HEK293 (cell line): ENCODE data around the gene SNTB2.

Experiments used
- CTCF ChIA-PET: fragments of 350-600 bp; formaldehyde crosslinking; extraction: SDS; loops from one replicate; lab custom pipeline; 2021; ENCODE audit warnings: antibody characterized with exemption; lab: Yijun Ruan, JAX
- POLR2A ChIA-PET: fragments of 300-600 bp; formaldehyde crosslinking; extraction: SDS; loops from one replicate; lab custom pipeline; 2020; ENCODE audit warnings: antibody characterized with exemption, inconsistent platforms; lab: Yijun Ruan, JAX
- H3K27ac ChIP-seq: fragments of 200-500 bp; sonication (Bioruptor generic); 2 replicates; pipeline ENCODE4 v1.5.1; 2014; ENCODE audit warnings: low read depth, low read length, control low read depth, inconsistent platforms; ENCODE audit errors: extremely low read depth
- H3K36me3 ChIP-seq, 2 experiments: fragments of 200-500 bp in 1 of 2; sonication (Bioruptor generic) in 1 of 2; 1 replicate in 1 of 2; 2 replicates in 1 of 2; pipeline ENCODE4 v1.5.1; 2014 to 2017; ENCODE audit warnings: inconsistent platforms in 2 of 2, low read length in 2 of 2; ENCODE audit not compliant: control insufficient read depth in 2 of 2, insufficient read depth in 1 of 2
- H3K4me1 ChIP-seq: fragments of 200-500 bp; sonication (Bioruptor generic); 2 replicates; pipeline ENCODE4 v1.5.1; 2014; ENCODE audit warnings: mild to moderate bottlenecking, low read length, inconsistent platforms; ENCODE audit not compliant: control insufficient read depth, insufficient read depth
- H3K4me3 ChIP-seq: 2 replicates; pipeline ENCODE4 v1.5.1; 2011; ENCODE audit warnings: low read depth, mild to moderate bottlenecking, control low read depth, low read length, moderate library complexity
- H3K9me3 ChIP-seq: fragments of 200-500 bp; sonication (Bioruptor generic); 2 replicates; pipeline ENCODE4 v1.5.1; 2014; ENCODE audit warnings: low read depth, low read length, inconsistent platforms; ENCODE audit not compliant: control insufficient read depth, insufficient read depth
- BCL6B ChIP-seq: fragments of 450-650 bp; formaldehyde crosslinking; IDR thresholded peaks from 2 replicates; pipeline ENCODE4 v1.5.1; 2017; ENCODE audit warnings: missing biosample characterization, missing genetic modification characterization
- EGR2 ChIP-seq: fragments of 450-650 bp; formaldehyde crosslinking; IDR thresholded peaks from 2 replicates; pipeline ENCODE4 v1.5.1; 2016; ENCODE audit warnings: low read depth, missing biosample characterization, missing genetic modification characterization
- GFI1B ChIP-seq: fragments of 450-650 bp; formaldehyde crosslinking; IDR thresholded peaks from 2 replicates; pipeline ENCODE4 v1.5.1; 2016; ENCODE audit warnings: missing biosample characterization, missing genetic modification characterization
- GLI4 ChIP-seq: fragments of 450-650 bp; formaldehyde crosslinking; IDR thresholded peaks from 2 replicates; pipeline ENCODE4 v1.5.1; 2016; ENCODE audit warnings: missing biosample characterization, missing genetic modification characterization
- HOXA7 ChIP-seq: sonication (generic); formaldehyde crosslinking; IDR thresholded peaks from 2 replicates; pipeline ENCODE4 v1.8.1; 2022; ENCODE audit warnings: missing genetic modification reagents, borderline replicate concordance
- KLF17 ChIP-seq: fragments of 450-650 bp; formaldehyde crosslinking; IDR thresholded peaks from 2 replicates; pipeline ENCODE4 v1.5.1; 2016; ENCODE audit warnings: missing biosample characterization, missing genetic modification characterization
- KLF8 ChIP-seq: fragments of 450-650 bp; formaldehyde crosslinking; IDR thresholded peaks from 2 replicates; pipeline ENCODE4 v1.5.1; 2016; ENCODE audit warnings: missing biosample characterization, missing genetic modification characterization
- SP3 ChIP-seq: fragments of 450-650 bp; formaldehyde crosslinking; IDR thresholded peaks from 2 replicates; pipeline ENCODE4 v1.5.1; 2016; ENCODE audit warnings: missing biosample characterization, missing genetic modification characterization
- ZBTB17 ChIP-seq: fragments of 450-650 bp; formaldehyde crosslinking; IDR thresholded peaks from 2 replicates; pipeline ENCODE4 v1.5.1; 2016; ENCODE audit warnings: missing biosample characterization, missing genetic modification characterization
- ZBTB44 ChIP-seq: fragments of 450-650 bp; IDR thresholded peaks from 2 replicates; pipeline ENCODE4 v1.5.1; 2018; ENCODE audit warnings: missing biosample characterization, mild to moderate bottlenecking, missing genetic modification characterization
- ZBTB6 ChIP-seq: fragments of 450-650 bp; formaldehyde crosslinking; IDR thresholded peaks from 2 replicates; pipeline ENCODE4 v1.5.1; 2017; ENCODE audit warnings: missing biosample characterization, missing genetic modification characterization
- ZNF174 ChIP-seq: fragments of 450-650 bp; formaldehyde crosslinking; IDR thresholded peaks from 2 replicates; pipeline ENCODE4 v1.5.0; 2017; ENCODE audit warnings: missing biosample characterization, mild to moderate bottlenecking, missing genetic modification characterization
- ZNF48 ChIP-seq: fragments of 450-650 bp; formaldehyde crosslinking; IDR thresholded peaks from 2 replicates; pipeline ENCODE4 v1.5.1; 2016; ENCODE audit warnings: missing biosample characterization, missing genetic modification characterization
- ZNF488 ChIP-seq: fragments of 450-650 bp; formaldehyde crosslinking; IDR thresholded peaks from 2 replicates; pipeline ENCODE4 v1.5.1; 2016; ENCODE audit warnings: missing biosample characterization, missing genetic modification characterization
- ZNF530 ChIP-seq: fragments of 450-650 bp; formaldehyde crosslinking; IDR thresholded peaks from 2 replicates; pipeline ENCODE4 v1.5.1; 2016; ENCODE audit warnings: low read depth, missing biosample characterization, missing genetic modification characterization
- ZNF571 ChIP-seq: fragments of 450-650 bp; formaldehyde crosslinking; IDR thresholded peaks from 2 replicates; pipeline ENCODE4 v1.5.0; 2017; ENCODE audit warnings: missing biosample characterization, missing genetic modification characterization
- ZNF600 ChIP-seq: fragments of 450-650 bp; formaldehyde crosslinking; IDR thresholded peaks from 2 replicates; pipeline ENCODE4 v1.5.1; 2016; ENCODE audit warnings: missing biosample characterization, missing genetic modification characterization
- ZNF626 ChIP-seq: fragments of 450-650 bp; sonication (Bioruptor Pico); formaldehyde crosslinking; IDR thresholded peaks from 2 replicates; pipeline ENCODE4 v1.5.1; 2018; ENCODE audit warnings: missing biosample characterization, missing genetic modification characterization, inconsistent platforms
- ZNF629 ChIP-seq: fragments of 450-650 bp; formaldehyde crosslinking; IDR thresholded peaks from 2 replicates; pipeline ENCODE4 v1.5.1; 2017; ENCODE audit warnings: missing biosample characterization, missing genetic modification characterization
- ZNF645 ChIP-seq: fragments of 450-650 bp; formaldehyde crosslinking; IDR thresholded peaks from 2 replicates; pipeline ENCODE4; 2016; ENCODE audit warnings: missing biosample characterization, missing genetic modification characterization
- ZNF660 ChIP-seq: fragments of 450-650 bp; IDR thresholded peaks from 2 replicates; pipeline ENCODE4 v1.5.1; 2018; ENCODE audit warnings: missing biosample characterization, mild to moderate bottlenecking, missing genetic modification characterization
- ZNF768 ChIP-seq: fragments of 450-650 bp; formaldehyde crosslinking; IDR thresholded peaks from 2 replicates; pipeline ENCODE4 v1.5.1; 2018; ENCODE audit warnings: missing biosample characterization, mild to moderate bottlenecking, missing genetic modification characterization
- ZNF792 ChIP-seq: fragments of 450-650 bp; formaldehyde crosslinking; IDR thresholded peaks from 2 replicates; pipeline ENCODE4 v1.5.1; 2016; ENCODE audit warnings: missing biosample characterization, missing genetic modification characterization
- ZSCAN16 ChIP-seq: fragments of 450-650 bp; formaldehyde crosslinking; IDR thresholded peaks from 2 replicates; pipeline ENCODE4 v1.5.1; 2016; ENCODE audit warnings: missing biosample characterization, missing genetic modification characterization
- ZSCAN4 ChIP-seq: fragments of 450-650 bp; formaldehyde crosslinking; IDR thresholded peaks from 2 replicates; pipeline ENCODE4 v1.5.1; 2017; ENCODE audit warnings: missing biosample characterization, missing genetic modification characterization

The SNTB2 gene

GRCh38 chr16:69309316-69309715 is 122.4 kb downstream of the SNTB2 start (continued):
- TF ChIP-seq KLF17 (tag by site-specific recombination) = no peak
- no peak for TF ChIP-seq ZNF530 (tag by site-specific recombination)
- no peak for TF ChIP-seq ZBTB6 (tag by site-specific recombination)
- TF ChIP-seq GLI4 (tag by site-specific recombination) = no peak
- no peak for TF ChIP-seq GFI1B (tag by site-specific recombination)
- TF ChIP-seq ZNF768 (tag by site-specific recombination) = no peak
- no peak for TF ChIP-seq BCL6B
- TF ChIP-seq ZNF48 (tag by site-specific recombination) = no peak
- TF ChIP-seq ZNF629 = no peak
- no peak for TF ChIP-seq ZSCAN4 (tag by site-specific recombination)
- no peak for TF ChIP-seq HOXA7 (CRISPR knock-in tag)
- TF ChIP-seq ZNF645 (tag by site-specific recombination) = no peak

- peak within 1 kb of the TSS; percentile 93 for H3K27ac ChIP-seq
- CTCF ChIA-PET = interaction anchor here (0.6 to 1.3 kb wide), 3 partner anchors 105 to 1226 kb away, joined by 3 to 5 read pairs (median 3); no protein-coding TSS in a partner anchor
- POLR2A ChIA-PET = interaction anchor here (0.9 to 1.4 kb wide), 2 partner anchors 13 to 161 kb away, joined by 3 to 4 read pairs; no protein-coding TSS in a partner anchor
- peak within 1 kb of the TSS; percentile 82 for H3K4me3 ChIP-seq
- no peaks in the 10 kb centered on the region for H3K9me3 ChIP-seq
- peaks cover 14 to 33% of the 10 kb centered on the region in 2 experiments; a peak in 2 of 3 replicates for H3K36me3 ChIP-seq
- H3K4me1 ChIP-seq = no peaks in the 10 kb centered on the region
- 0 out of 2 replicates have a peak, but pooled peaks have one; percentile 57 for TF ChIP-seq ZNF600
- 0 out of 2 replicates have a peak, but pooled peaks have one; percentile 50 for TF ChIP-seq ZSCAN16
- TF ChIP-seq EGR2 (tag by site-specific recombination) = no peak
- TF ChIP-seq ZNF626 (tag by site-specific recombination) = peak; percentile 92
- TF ChIP-seq KLF8 (tag by site-specific recombination) = 0 out of 2 replicates have a peak, but pooled peaks have one; percentile 45
- peak; percentile 96 for TF ChIP-seq ZNF660 (tag by site-specific recombination)
- no peak for TF ChIP-seq ZNF488
- peak; percentile 67; the same call in 1 of the 2 replicates for TF ChIP-seq ZNF174 (tag by site-specific recombination)
- peak; percentile 67 for TF ChIP-seq ZBTB17 (tag by site-specific recombination)
- peak; percentile 70 for TF ChIP-seq SP3 (tag by site-specific recombination)
- TF ChIP-seq ZNF571 (tag by site-specific recombination) = no peak
- 0 out of 2 replicates have a peak, but pooled peaks have one; percentile 12 for TF ChIP-seq ZNF792 (tag by site-specific recombination)
- TF ChIP-seq ZNF530 (tag by site-specific recombination) = no peak
- TF ChIP-seq ZBTB44 = 0 out of 2 replicates have a peak, but pooled peaks have one; percentile 24
Observed at GRCh38 chr16:69310653-69311532, 123.9 kb downstream of the SNTB2 start, which contains the start of gene VPS4A. TSS of gene VPS4A (plus strand) at chr16:69311350. CDS start at chr16:69311512, 162 bp downstream.
